ENCODE measurements around the gene VIT. TPM values are rescaled to one million over a fixed set of nuclear protein-coding genes. Genes with fewer than 3 reads are reported as not detected.
"Not testable (repeated sequence)": the region's sequence is repeated elsewhere in the genome, so short reads cannot be mapped to it uniquely, and the experiment has no call there.

VIT gene
- total RNA-seq, 1 donor = not detected

- DNase-seq (ENCODE audit: low read depth in 2 of 3, low spot score in 2 of 3) = no peak
These were observed 103.9 kb downstream of the VIT start for GRCh38 chr2:36800381-36800780.

GRCh38 chr2:36801088-36801487 lies 104.6 kb downstream of the VIT start:
- no peak for DNase-seq (ENCODE audit: low read depth in 2 of 3, low spot score in 2 of 3)

GRCh38 chr2:36802952-36803351 lies 106.4 kb downstream of the VIT start:
- no peak for DNase-seq (ENCODE audit: low read depth in 2 of 3, low spot score in 2 of 3)

- DNase-seq (ENCODE audit: low read depth in 2 of 3, low spot score in 2 of 3) = no peak
These were observed 109.2 kb downstream of the VIT start for GRCh38 chr2:36805635-36806224.

- DNase-seq (ENCODE audit: low read depth in 2 of 3, low spot score in 2 of 3) = no peak
These were observed 110.8 kb downstream of the VIT start for GRCh38 chr2:36807223-36807886.

- no peak for DNase-seq (ENCODE audit: low read depth in 2 of 3, low spot score in 2 of 3)
These were observed 112.0 kb downstream of the VIT start for GRCh38 chr2:36808386-36809068.

- DNase-seq (ENCODE audit: low read depth in 2 of 3, low spot score in 2 of 3) = no peak
These were observed 112.5 kb downstream of the VIT start for GRCh38 chr2:36809069-36809445.

GRCh38 chr2:36811071-36811470 lies 114.6 kb downstream of the VIT start:
- no peak for DNase-seq (ENCODE audit: low read depth in 2 of 3, low spot score in 2 of 3)

GRCh38 chr2:36812196-36812595 lies 115.7 kb downstream of the VIT start:
- DNase-seq (ENCODE audit: low read depth in 2 of 3, low spot score in 2 of 3) = no peak

GRCh38 chr2:36818542-36818941 lies 122.0 kb downstream of the VIT start:
- no peak for DNase-seq (ENCODE audit: low read depth in 2 of 3, low spot score in 2 of 3)

- DNase-seq (ENCODE audit: low read depth in 2 of 3, low spot score in 2 of 3) = no peak
These were observed 122.7 kb downstream of the VIT start for GRCh38 chr2:36819095-36819711.

GRCh38 chr2:36820942-36821605 lies 124.6 kb downstream of the VIT start:
- DNase-seq (ENCODE audit: low read depth in 2 of 3, low spot score in 2 of 3) = no peak

- no peak for DNase-seq (ENCODE audit: low read depth in 2 of 3, low spot score in 2 of 3)
These were observed 127.4 kb downstream of the VIT start for GRCh38 chr2:36823862-36824261.

GRCh38 chr2:36824273-36824672 lies 127.8 kb downstream of the VIT start:
- DNase-seq (ENCODE audit: low read depth in 2 of 3, low spot score in 2 of 3) = no peak

- DNase-seq (ENCODE audit: low read depth in 2 of 3, low spot score in 2 of 3) = not testable (repeated sequence)
These were observed 128.2 kb downstream of the VIT start for GRCh38 chr2:36824683-36825082.

GRCh38 chr2:36831185-36831584 lies 134.7 kb downstream of the VIT start:
- no peak for DNase-seq (ENCODE audit: low read depth in 2 of 3, low spot score in 2 of 3)

GRCh38 chr2:36834203-36834602 lies 137.7 kb downstream of the VIT start:
- DNase-seq (ENCODE audit: low read depth in 2 of 3, low spot score in 2 of 3) = no peak

- DNase-seq (ENCODE audit: low read depth in 2 of 3, low spot score in 2 of 3) = no peak
These were observed 138.4 kb downstream of the VIT start for GRCh38 chr2:36834731-36835524.

- no peak for DNase-seq (ENCODE audit: low read depth in 2 of 3, low spot score in 2 of 3)
These were observed 143.6 kb downstream of the VIT start for GRCh38 chr2:36839976-36840617.

GRCh38 chr2:36843838-36844237 lies 147.3 kb downstream of the VIT start:
- DNase-seq (ENCODE audit: low read depth in 2 of 3, low spot score in 2 of 3) = no peak

All from hematopoietic multipotent progenitor cell (in vitro differentiated cells).